ENCODE measurements around the gene TSNAX.
A peak's percentile ranks its signal among the peaks of the same experiment; 100 is the strongest.

TSNAX gene

GRCh38 chr1:231597971-231598370, 69.5 kb downstream of the TSNAX start:
- no peak overlapping the region for H3K4me3 ChIP-seq (ENCODE audit: low read depth, low read length)
- no peak for TF ChIP-seq CTCF (IDR thresholded peaks at IDR 0.05; ENCODE audit: borderline replicate concordance, insufficient read depth, low read depth, low read length)

GRCh38 chr1:231600458-231600976, 72.0 kb downstream of the TSNAX start:
- H3K4me3 ChIP-seq (ENCODE audit: low read depth, low read length), result no peak overlapping the region
- TF ChIP-seq CTCF (IDR thresholded peaks at IDR 0.05; ENCODE audit: borderline replicate concordance, insufficient read depth, low read depth, low read length), result no peak

GRCh38 chr1:231601824-231602672, 73.6 kb downstream of the TSNAX start:
- no peak for TF ChIP-seq CTCF (IDR thresholded peaks at IDR 0.05; ENCODE audit: borderline replicate concordance, insufficient read depth, low read depth, low read length)
- H3K4me3 ChIP-seq (ENCODE audit: low read depth, low read length), result no peak overlapping the region

GRCh38 chr1:231602673-231602984, 74.2 kb downstream of the TSNAX start:
- H3K4me3 ChIP-seq (ENCODE audit: low read depth, low read length), result no peak overlapping the region
- no peak for TF ChIP-seq CTCF (IDR thresholded peaks at IDR 0.05; ENCODE audit: borderline replicate concordance, insufficient read depth, low read depth, low read length)

- H3K4me3 ChIP-seq (ENCODE audit: low read depth, low read length), result peak overlapping the region; percentile 36
- peak; percentile 56 for TF ChIP-seq CTCF (IDR thresholded peaks at IDR 0.05; ENCODE audit: borderline replicate concordance, insufficient read depth, low read depth, low read length)
These were observed 75.3 kb downstream of the TSNAX start for GRCh38 chr1:231603598-231604275.

GRCh38 chr1:231604276-231604621, 75.8 kb downstream of the TSNAX start:
- no peak overlapping the region for H3K4me3 ChIP-seq (ENCODE audit: low read depth, low read length)
- TF ChIP-seq CTCF (IDR thresholded peaks at IDR 0.05; ENCODE audit: borderline replicate concordance, insufficient read depth, low read depth, low read length), result no peak
